Measurements from ENCODE around the gene LILRA5. TPM values are rescaled to one million over a fixed set of nuclear protein-coding genes. Genes with fewer than 3 reads are reported as not detected.

Gene LILRA5
- total and polyA plus RNA-seq, 2 of the 4 experiments (the other 2 are of a cell fraction) = not detected

DNA sequence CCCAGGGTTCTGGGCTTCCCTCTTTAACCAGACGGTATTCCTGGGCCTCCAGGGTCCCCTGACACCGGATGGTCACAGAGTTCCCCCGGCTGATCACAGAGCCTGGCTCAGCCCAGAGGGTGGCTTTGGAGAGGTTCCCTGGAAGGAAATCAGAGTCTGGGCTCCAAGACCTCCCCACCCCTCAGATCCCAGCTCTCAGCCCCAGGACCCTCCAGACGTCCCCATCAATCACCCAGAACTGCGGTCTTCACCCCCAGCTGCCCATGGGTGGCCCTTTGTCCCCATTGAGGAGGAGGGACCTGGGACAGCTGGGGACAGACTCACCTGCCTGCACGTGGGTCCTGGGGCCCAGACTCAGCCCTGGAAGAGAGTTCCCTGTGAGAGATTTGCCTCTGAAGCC, 955 bp downstream of the LILRA5 start:
- no peak for DNase-seq
- Histone ChIP-seq H2BK20ac (ENCODE audit: low read depth, low read length) (no peak overlapping the region), H3K9ac (ENCODE audit: low read depth, low read length) (no peak overlapping the region), H2AK9ac (replicated peaks; ENCODE audit: low read depth, low read length, poor library complexity) (no peak overlapping the region), H3K4me1 (ENCODE audit: control insufficient read depth, insufficient read depth, low read length) (no peaks in the 10 kb centered on the region), H2AFZ (replicated peaks; ENCODE audit: low read length, poor library complexity) (no peak overlapping the region), H3K27me3 (ENCODE audit: control insufficient read depth, insufficient read depth, low read length) (no peaks in the 10 kb centered on the region), H3K18ac (ENCODE audit: low read depth, low read length) (no peak overlapping the region), H2BK15ac (ENCODE audit: low read depth, low read length) (no peak overlapping the region), H3K14ac (replicated peaks; ENCODE audit: low read depth, low read length) (no peak overlapping the region), H3K79me1 (ENCODE audit: low read depth in 1 of 2, low read length in 2 of 2) (no peaks in the 10 kb centered on the region), H4K8ac (ENCODE audit: low read depth in 2 of 2, low read length in 2 of 2) (no peak overlapping the region), H3K27ac (ENCODE audit: insufficient read depth, low read length) (no peak overlapping the region), H4K5ac (ENCODE audit: low read depth, low read length) (no peak overlapping the region), H3K9me1 (ENCODE audit: insufficient read depth, low read length) (no peaks in the 10 kb centered on the region), H2BK5ac (ENCODE audit: low read depth, low read length, poor library complexity, severe bottlenecking) (no peak overlapping the region), H2BK120ac (ENCODE audit: low read depth, low read length) (no peak overlapping the region), H3K4ac (ENCODE audit: low read depth, low read length) (no peak overlapping the region), H3K9me3 (ENCODE audit: control insufficient read depth, insufficient read depth, low read length) (peaks cover 2% of the 10 kb centered on the region; the same call in 1 of the 2 replicates), H4K20me1 (ENCODE audit: insufficient read depth, low read length) (no peaks in the 10 kb centered on the region), H3K4me2 (ENCODE audit: low read depth, low read length) (no peak overlapping the region), H3K36me3 (ENCODE audit: control insufficient read depth, insufficient read depth, low read length) (no peaks in the 10 kb centered on the region), H3K4me3 (ENCODE audit: insufficient read depth, low read depth, low read length) (no peak overlapping the region), H2AK5ac (ENCODE audit: low read depth, low read length) (no peak overlapping the region), H4K91ac (ENCODE audit: insufficient read depth, low read depth, low read length) (no peak overlapping the region), H3K23ac (ENCODE audit: low read depth, low read length) (no peak overlapping the region), H3K56ac (ENCODE audit: extremely low read depth, insufficient read depth, low read length) (no peak overlapping the region)
- dilution Hi-C loops (cut with HindIII; ENCODE audit: low sequenced_read_pairs, unreplicated experiment) (no loop called here), in situ Hi-C loops (cut with MboI; ENCODE audit: low sequenced_read_pairs) (no loop called here), intact Hi-C loops (cut with micrococcal nuclease) (no loop called here)
- CTCF ChIA-PET = no interaction called here
- 0% methylated on average over 1 of the region's 6 CpGs; no CpG with 5 or more reads in 1 of the 2 experiments for WGBS, 2 experiments (ENCODE audit: extremely low coverage in 2 of 2, insufficient read length in 1 of 2)
- no peak for ATAC-seq (ENCODE audit: low read depth)
- BruUV-seq (replicated peaks) = no TSS peak
- TF ChIP-seq, protein P1, sequence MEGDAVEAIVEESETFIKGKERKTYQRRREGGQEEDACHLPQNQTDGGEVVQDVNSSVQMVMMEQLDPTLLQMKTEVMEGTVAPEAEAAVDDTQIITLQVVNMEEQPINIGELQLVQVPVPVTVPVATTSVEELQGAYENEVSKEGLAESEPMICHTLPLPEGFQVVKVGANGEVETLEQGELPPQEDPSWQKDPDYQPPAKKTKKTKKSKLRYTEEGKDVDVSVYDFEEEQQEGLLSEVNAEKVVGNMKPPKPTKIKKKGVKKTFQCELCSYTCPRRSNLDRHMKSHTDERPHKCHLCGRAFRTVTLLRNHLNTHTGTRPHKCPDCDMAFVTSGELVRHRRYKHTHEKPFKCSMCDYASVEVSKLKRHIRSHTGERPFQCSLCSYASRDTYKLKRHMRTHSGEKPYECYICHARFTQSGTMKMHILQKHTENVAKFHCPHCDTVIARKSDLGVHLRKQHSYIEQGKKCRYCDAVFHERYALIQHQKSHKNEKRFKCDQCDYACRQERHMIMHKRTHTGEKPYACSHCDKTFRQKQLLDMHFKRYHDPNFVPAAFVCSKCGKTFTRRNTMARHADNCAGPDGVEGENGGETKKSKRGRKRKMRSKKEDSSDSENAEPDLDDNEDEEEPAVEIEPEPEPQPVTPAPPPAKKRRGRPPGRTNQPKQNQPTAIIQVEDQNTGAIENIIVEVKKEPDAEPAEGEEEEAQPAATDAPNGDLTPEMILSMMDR (conservative IDR thresholded peaks at IDR 0.05; ENCODE audit: low read depth, low read length) = no peak
- no peak for TF ChIP-seq RFX5 (IDR thresholded peaks at IDR 0.05; ENCODE audit: low read depth, low read length)
- TF ChIP-seq BHLHE40 (IDR thresholded peaks at IDR 0.05; ENCODE audit: low read depth, low read length) = no peak
- TF ChIP-seq MXI1 (IDR thresholded peaks at IDR 0.05; ENCODE audit: borderline replicate concordance, low read depth, low read length) = no peak
- no peak for TF ChIP-seq SMC3 (IDR thresholded peaks at IDR 0.05; ENCODE audit: low read depth, low read length)
- TF ChIP-seq FOS (IDR thresholded peaks at IDR 0.05; ENCODE audit: low read depth, low read length) = no peak
- no peak for TF ChIP-seq MAZ (IDR thresholded peaks at IDR 0.05; ENCODE audit: borderline replicate concordance, low read depth, low read length)
- TF ChIP-seq MAFK (IDR thresholded peaks at IDR 0.05; ENCODE audit: low read depth, low read length) = no peak
- TF ChIP-seq RAD21 (IDR thresholded peaks at IDR 0.05; ENCODE audit: low read length) = no peak
- no peak for TF ChIP-seq CEBPB (IDR thresholded peaks at IDR 0.05; ENCODE audit: low read depth, low read length)
- TF ChIP-seq RCOR1 (IDR thresholded peaks at IDR 0.05; ENCODE audit: insufficient replicate concordance, low read length) = no peak
- TF ChIP-seq, protein P2, sequence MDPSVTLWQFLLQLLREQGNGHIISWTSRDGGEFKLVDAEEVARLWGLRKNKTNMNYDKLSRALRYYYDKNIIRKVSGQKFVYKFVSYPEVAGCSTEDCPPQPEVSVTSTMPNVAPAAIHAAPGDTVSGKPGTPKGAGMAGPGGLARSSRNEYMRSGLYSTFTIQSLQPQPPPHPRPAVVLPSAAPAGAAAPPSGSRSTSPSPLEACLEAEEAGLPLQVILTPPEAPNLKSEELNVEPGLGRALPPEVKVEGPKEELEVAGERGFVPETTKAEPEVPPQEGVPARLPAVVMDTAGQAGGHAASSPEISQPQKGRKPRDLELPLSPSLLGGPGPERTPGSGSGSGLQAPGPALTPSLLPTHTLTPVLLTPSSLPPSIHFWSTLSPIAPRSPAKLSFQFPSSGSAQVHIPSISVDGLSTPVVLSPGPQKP (IDR thresholded peaks at IDR 0.05; ENCODE audit: borderline replicate concordance, low read depth, low read length) = no peak
- TF ChIP-seq, protein P3, sequence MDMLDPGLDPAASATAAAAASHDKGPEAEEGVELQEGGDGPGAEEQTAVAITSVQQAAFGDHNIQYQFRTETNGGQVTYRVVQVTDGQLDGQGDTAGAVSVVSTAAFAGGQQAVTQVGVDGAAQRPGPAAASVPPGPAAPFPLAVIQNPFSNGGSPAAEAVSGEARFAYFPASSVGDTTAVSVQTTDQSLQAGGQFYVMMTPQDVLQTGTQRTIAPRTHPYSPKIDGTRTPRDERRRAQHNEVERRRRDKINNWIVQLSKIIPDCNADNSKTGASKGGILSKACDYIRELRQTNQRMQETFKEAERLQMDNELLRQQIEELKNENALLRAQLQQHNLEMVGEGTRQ (IDR thresholded peaks at IDR 0.05; ENCODE audit: low read depth, low read length) = no peak
- POLR2A ChIA-PET (ENCODE audit: unreplicated experiment) = no interaction called here

Data from IMR-90 (cell line).